HPDE6-E6E7 (cell line): ENCODE measurements around the gene LINC01488.

Experiments
- DNase-seq: peaks from one replicate; pipeline ENCODE4 v3.0.0; 2011; ENCODE audit warnings: missing footprints; ENCODE audit errors: extremely low spot score

LINC01488 gene

GRCh38 chr11:69492201-69492991, 10.9 kb downstream of the LINC01488 start:
- no peak for DNase-seq

- DNase-seq: no peak
These were observed 12.7 kb downstream of the LINC01488 start for GRCh38 chr11:69493931-69494821.

GRCh38 chr11:69494851-69495250, 13.4 kb downstream of the LINC01488 start:
- DNase-seq: no peak

- no peak for DNase-seq
These were observed 14.2 kb downstream of the LINC01488 start for GRCh38 chr11:69495441-69496201.

GRCh38 chr11:69496202-69496557, 14.7 kb downstream of the LINC01488 start:
- DNase-seq: no peak

GRCh38 chr11:69496631-69497220, 15.3 kb downstream of the LINC01488 start:
- no peak for DNase-seq

GRCh38 chr11:69497221-69497787, 15.8 kb downstream of the LINC01488 start:
- peak; percentile 43 for DNase-seq

- no peak for DNase-seq
These were observed 17.2 kb downstream of the LINC01488 start for GRCh38 chr11:69498614-69499175.

- no peak for DNase-seq
These were observed 17.9 kb downstream of the LINC01488 start for GRCh38 chr11:69499186-69499917.

GRCh38 chr11:69499918-69500284, 18.4 kb downstream of the LINC01488 start:
- DNase-seq: no peak

GRCh38 chr11:69500285-69501120, 19.0 kb downstream of the LINC01488 start:
- no peak for DNase-seq

GRCh38 chr11:69501121-69501489, 19.6 kb downstream of the LINC01488 start:
- no peak for DNase-seq

GRCh38 chr11:69501891-69502860, 20.7 kb downstream of the LINC01488 start:
- no peak for DNase-seq

GRCh38 chr11:69504127-69504526, 22.7 kb downstream of the LINC01488 start:
- DNase-seq: no peak

- DNase-seq: no peak
These were observed 23.3 kb downstream of the LINC01488 start for GRCh38 chr11:69504576-69505335.

GRCh38 chr11:69508974-69509373, 27.5 kb downstream of the LINC01488 start:
- no peak for DNase-seq

GRCh38 chr11:69509381-69509780, 27.9 kb downstream of the LINC01488 start:
- DNase-seq: no peak
